ENCODE measurements around the gene SUGCT.
"Not testable (repeated sequence)": the region's sequence is repeated elsewhere in the genome, so short reads cannot be mapped to it uniquely, and the experiment has no call there.

Gene SUGCT

GRCh38 chr7:40204581-40204980 lies 69.8 kb downstream of the SUGCT start:
- DNase-seq, result no peak

- no peak for DNase-seq
Measured at GRCh38 chr7:40205992-40206391, 71.2 kb downstream of the SUGCT start.

GRCh38 chr7:40211276-40212003 lies 76.6 kb downstream of the SUGCT start:
- DNase-seq, result no peak

GRCh38 chr7:40213291-40213690 lies 78.5 kb downstream of the SUGCT start:
- DNase-seq, result no peak

- DNase-seq, result no peak
Measured at GRCh38 chr7:40213856-40214255, 79.1 kb downstream of the SUGCT start.

GRCh38 chr7:40218612-40219011 lies 83.8 kb downstream of the SUGCT start:
- not testable (repeated sequence) for DNase-seq

- no peak for DNase-seq
Measured at GRCh38 chr7:40219917-40220316, 85.1 kb downstream of the SUGCT start.

GRCh38 chr7:40220421-40220911 lies 85.7 kb downstream of the SUGCT start:
- no peak for DNase-seq

GRCh38 chr7:40221836-40222235 lies 87.0 kb downstream of the SUGCT start:
- no peak for DNase-seq

- DNase-seq, result no peak
Measured at GRCh38 chr7:40223451-40224127, 88.8 kb downstream of the SUGCT start.

GRCh38 chr7:40230101-40230500 lies 95.3 kb downstream of the SUGCT start:
- DNase-seq, result no peak

- no peak for DNase-seq
Measured at GRCh38 chr7:40231796-40232195, 97.0 kb downstream of the SUGCT start.

GRCh38 chr7:40232242-40232893 lies 97.6 kb downstream of the SUGCT start:
- DNase-seq, result no peak

GRCh38 chr7:40234046-40234445 lies 99.2 kb downstream of the SUGCT start:
- DNase-seq, result no peak

GRCh38 chr7:40234666-40235065 lies 99.9 kb downstream of the SUGCT start:
- no peak for DNase-seq

GRCh38 chr7:40237731-40238130 lies 102.9 kb downstream of the SUGCT start:
- no peak for DNase-seq

GRCh38 chr7:40239755-40240303 lies 105.0 kb downstream of the SUGCT start:
- no peak for DNase-seq

- no peak for DNase-seq
Measured at GRCh38 chr7:40243076-40243475, 108.3 kb downstream of the SUGCT start.

- no peak for DNase-seq
Measured at GRCh38 chr7:40244226-40244625, 109.4 kb downstream of the SUGCT start.

GRCh38 chr7:40248681-40249080 lies 113.9 kb downstream of the SUGCT start:
- DNase-seq, result no peak

- not testable (repeated sequence) for DNase-seq
Measured at GRCh38 chr7:40253444-40253843, 118.6 kb downstream of the SUGCT start.

GRCh38 chr7:40263752-40264390 lies 129.1 kb downstream of the SUGCT start:
- no peak for DNase-seq

GRCh38 chr7:40267583-40267982 lies 132.8 kb downstream of the SUGCT start:
- DNase-seq, result no peak

All from NCI-H748 treated with DMSO at 0.1 percent for 48 hours (cell line).